ENCODE data around the gene DTX3.
"Not testable (repeated sequence)": the region's sequence is repeated elsewhere in the genome, so short reads cannot be mapped to it uniquely, and the experiment has no call there.

DTX3 gene

DNA sequence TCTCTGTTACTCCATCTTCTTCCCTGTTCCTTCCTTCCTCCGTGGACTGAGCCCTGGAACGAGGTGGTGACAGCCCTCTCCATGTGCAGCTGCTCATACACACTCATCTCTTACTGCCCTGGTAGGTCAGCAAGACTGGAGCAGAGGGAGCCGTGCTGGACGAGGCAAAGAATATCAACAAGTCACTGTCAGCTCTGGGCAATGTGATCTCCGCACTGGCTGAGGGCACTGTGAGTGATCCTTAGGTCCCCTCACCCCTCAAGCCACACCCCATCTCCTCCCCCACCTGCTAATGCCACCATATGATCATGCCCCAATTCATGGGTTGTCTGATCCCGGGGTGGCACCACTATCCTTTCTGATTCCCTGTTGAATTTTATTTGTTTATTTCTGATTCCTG, 35.8 kb upstream of the DTX3 start:
- TF ChIP-seq, protein P1, sequence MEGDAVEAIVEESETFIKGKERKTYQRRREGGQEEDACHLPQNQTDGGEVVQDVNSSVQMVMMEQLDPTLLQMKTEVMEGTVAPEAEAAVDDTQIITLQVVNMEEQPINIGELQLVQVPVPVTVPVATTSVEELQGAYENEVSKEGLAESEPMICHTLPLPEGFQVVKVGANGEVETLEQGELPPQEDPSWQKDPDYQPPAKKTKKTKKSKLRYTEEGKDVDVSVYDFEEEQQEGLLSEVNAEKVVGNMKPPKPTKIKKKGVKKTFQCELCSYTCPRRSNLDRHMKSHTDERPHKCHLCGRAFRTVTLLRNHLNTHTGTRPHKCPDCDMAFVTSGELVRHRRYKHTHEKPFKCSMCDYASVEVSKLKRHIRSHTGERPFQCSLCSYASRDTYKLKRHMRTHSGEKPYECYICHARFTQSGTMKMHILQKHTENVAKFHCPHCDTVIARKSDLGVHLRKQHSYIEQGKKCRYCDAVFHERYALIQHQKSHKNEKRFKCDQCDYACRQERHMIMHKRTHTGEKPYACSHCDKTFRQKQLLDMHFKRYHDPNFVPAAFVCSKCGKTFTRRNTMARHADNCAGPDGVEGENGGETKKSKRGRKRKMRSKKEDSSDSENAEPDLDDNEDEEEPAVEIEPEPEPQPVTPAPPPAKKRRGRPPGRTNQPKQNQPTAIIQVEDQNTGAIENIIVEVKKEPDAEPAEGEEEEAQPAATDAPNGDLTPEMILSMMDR (IDR thresholded peaks at IDR 0.05; ENCODE audit: extremely low read depth, missing control alignments), result no peak
- DNase-seq (ENCODE audit: low spot score), result no peak

DNA sequence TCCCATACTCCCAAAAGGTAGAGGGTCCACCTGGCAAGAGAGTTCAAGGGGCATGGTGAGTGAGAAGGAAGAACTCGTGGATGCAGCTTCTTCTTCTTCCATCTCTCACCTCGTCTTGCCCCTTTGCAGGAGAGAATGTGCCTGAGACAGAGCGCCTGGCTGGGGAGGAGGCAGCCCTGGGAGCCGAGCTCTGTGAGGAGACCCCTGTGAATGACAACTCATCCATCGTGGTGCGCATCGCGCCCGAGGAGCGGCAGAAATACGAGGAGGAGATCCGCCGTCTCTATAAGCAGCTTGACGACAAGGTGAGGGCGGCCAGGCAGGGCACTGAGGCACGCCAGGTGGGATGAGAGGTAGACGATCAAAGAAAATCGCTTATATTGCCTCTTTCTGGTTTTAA, 34.8 kb upstream of the DTX3 start:
- TF ChIP-seq, protein P1 (IDR thresholded peaks at IDR 0.05; ENCODE audit: extremely low read depth, missing control alignments), result no peak
- no peak for DNase-seq (ENCODE audit: low spot score)

DNA sequence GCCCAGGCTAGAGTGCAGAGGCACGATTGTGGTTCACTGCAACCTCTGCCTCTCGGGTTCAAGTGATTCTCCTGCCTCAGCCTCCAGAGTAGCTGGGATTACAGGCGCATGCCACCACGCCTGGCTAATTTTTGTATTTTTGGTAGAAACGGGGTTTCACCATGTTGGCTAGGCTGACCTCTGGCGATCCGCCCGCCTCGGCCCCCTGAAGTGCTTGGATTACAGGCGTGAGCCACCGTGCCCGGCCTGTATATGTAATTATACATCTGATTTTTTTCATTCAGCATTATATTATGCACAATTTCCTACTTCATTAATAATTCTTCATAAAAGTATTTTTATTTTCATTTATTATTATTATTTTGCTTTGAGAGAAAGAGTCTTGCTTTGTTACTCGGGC, 34.2 kb upstream of the DTX3 start:
- DNase-seq (ENCODE audit: low spot score), result not testable (repeated sequence)

DNA sequence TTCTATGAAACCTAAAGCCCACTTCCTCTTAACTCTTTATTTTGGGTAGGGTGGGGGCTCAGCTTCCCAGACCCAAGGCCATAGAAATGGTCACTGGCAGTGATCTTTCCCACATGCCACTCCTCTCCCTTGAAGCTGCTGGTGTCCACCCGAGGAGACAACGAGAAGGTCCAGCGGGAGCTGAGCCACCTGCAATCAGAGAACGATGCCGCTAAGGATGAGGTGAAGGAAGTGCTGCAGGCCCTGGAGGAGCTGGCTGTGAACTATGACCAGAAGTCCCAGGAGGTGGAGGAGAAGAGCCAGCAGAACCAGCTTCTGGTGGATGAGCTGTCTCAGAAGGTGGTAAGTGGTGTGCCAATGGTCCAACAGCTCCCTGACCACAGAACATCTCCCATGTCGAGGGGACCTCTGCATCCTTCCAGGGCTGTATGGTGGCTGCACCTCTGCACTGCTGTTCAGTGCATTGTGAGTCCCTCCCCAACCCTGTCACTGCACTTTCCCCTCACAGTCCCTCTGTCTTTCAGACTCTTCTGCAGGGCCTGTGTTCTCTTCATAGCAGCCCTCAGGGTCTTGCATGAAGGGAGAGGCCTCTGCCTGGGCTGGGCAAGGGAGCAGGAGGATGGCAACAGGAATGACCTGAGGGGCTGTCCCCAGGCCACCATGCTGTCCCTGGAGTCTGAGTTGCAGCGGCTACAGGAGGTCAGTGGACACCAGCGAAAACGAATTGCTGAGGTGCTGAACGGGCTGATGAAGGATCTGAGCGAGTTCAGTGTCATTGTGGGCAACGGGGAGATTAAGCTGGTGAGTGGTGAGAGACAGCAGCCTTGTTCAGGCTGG, 32.5 kb upstream of the DTX3 start:
- TF ChIP-seq, protein P1 (IDR thresholded peaks at IDR 0.05; ENCODE audit: extremely low read depth, missing control alignments), result no peak

DNA sequence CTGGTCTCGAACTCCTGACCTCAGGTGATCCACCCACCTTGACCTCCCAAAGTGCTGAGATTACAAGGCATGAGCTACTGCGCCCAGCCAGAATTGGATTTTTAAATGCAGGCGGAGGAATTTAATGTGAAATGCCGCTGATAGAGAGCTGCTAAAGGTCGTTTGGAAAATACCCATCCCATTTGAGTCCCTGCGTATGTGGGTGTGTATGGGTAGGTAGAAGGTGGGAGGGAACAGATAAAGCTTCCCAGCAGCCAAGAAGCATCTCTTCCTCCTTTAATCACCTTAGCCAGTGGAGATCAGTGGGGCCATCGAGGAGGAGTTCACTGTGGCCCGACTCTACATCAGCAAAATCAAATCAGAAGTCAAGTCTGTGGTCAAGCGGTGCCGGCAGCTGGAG, 29.8 kb upstream of the DTX3 start:
- no peak for DNase-seq (ENCODE audit: low spot score)
- TF ChIP-seq, protein P1 (IDR thresholded peaks at IDR 0.05; ENCODE audit: extremely low read depth, missing control alignments), result no peak

More for the DNA sequence above, 32.5 kb upstream of the DTX3 start:
- no peak for DNase-seq (ENCODE audit: low spot score)

DNA sequence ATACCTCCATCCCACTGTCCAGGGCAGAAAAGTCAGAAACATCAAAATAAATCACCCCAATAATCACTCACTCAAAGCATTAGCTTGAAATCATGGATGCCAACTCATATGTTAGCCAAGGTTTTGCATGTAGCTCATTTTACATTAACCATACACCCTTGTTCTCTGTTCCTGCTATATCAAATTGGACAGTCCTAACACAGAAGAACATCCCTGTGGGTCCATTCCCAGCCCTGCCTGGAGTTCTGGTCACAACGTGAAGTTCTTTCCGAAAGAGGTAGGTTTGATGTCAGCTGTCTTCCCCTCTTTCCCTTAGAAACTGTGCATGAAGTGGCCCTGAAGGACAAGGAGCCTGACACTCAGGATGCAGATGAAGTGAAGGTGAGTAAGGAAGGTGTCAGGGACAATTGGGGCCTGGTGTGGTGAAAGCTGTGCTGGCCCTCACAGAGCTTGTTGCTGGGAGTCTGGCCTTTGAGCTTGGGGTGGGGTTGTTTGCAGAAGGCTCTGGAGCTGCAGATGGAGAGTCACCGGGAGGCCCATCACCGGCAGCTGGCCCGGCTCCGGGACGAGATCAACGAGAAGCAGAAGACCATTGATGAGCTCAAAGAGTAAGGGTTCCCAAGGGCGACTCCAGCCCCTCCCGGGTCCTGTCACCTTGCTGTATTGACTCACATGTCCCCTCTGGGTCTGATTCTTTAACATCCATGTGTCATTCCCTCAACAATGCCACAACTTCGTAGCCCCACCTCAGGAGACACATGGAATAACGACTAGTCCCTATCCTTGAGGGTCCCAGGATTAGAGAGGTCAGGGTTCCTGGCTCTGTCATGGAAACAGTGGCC, 28.6 kb upstream of the DTX3 start:
- no peak for DNase-seq (ENCODE audit: low spot score)

DNA sequence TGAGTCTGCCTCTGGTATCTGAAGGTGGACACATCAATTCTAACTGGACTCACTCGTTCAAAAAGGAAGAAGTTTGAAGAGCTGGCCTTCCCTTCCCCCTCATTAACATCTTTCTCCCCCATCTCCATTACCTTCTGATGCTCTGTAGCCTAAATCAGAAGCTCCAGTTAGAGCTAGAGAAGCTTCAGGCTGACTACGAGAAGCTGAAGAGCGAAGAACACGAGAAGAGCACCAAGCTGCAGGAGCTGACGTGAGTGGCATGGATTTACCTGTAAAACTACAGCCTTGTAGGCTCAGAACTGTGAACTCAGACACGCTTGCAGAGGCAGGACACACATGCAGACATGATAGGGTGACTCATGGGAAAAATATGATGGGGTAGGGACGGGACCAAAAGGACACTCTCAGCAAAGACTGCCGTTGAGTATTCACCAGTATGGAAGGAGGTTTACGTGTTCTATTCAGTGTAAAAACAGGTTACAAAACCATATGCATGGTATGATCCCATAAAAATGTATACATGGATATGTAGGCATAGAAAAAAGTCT, 27.9 kb upstream of the DTX3 start:
- TF ChIP-seq, protein P1 (IDR thresholded peaks at IDR 0.05; ENCODE audit: extremely low read depth, missing control alignments), result no peak
- DNase-seq (ENCODE audit: low spot score), result no peak

More for the DNA sequence above, 28.6 kb upstream of the DTX3 start:
- TF ChIP-seq, protein P1 (IDR thresholded peaks at IDR 0.05; ENCODE audit: extremely low read depth, missing control alignments), result no peak
